Left lung (tissue), 10 donors: ENCODE measurements around the gene ATP1A2. TPM values are rescaled to one million over a fixed set of nuclear protein-coding genes. Genes with fewer than 3 reads are reported as not detected.

Experiments used
- ATAC-seq: fragments of 200-7000 bp; cut with Tn5 transposase; one replicate; pipeline ENCODE4 v1.9.1; 2020; ENCODE audit warnings: moderate library complexity
- DNase-seq, 4 donors: peaks; one replicate each; pipeline ENCODE4 v3.0.0-alpha.2; 2013 to 2020
- H3K27ac ChIP-seq, 2 donors: fragments of 200-600 bp; sonication (generic) in 1 of 2; one replicate each; pipeline versions ENCODE4 v1.5.0 to v1.8.0; 2020 to 2021
- H3K27me3 ChIP-seq, 2 donors: fragments of 200-600 bp; sonication (generic) in 1 of 2; one replicate each; pipeline versions ENCODE4 v1.5.0 to v1.8.0; 2020 to 2021
- H3K36me3 ChIP-seq, 2 donors: fragments of 200-600 bp; sonication (generic) in 1 of 2; one replicate each; pipeline versions ENCODE4 v1.5.0 to v1.8.0; 2020 to 2021
- H3K4me1 ChIP-seq, 2 donors: fragments of 200-600 bp; one replicate each; pipeline ENCODE4 v1.8.0; 2021
- H3K4me3 ChIP-seq, 2 donors: fragments of 200-600 bp; sonication (generic) in 1 of 2; one replicate each; pipeline versions ENCODE4 v1.5.0 to v1.8.0; 2020 to 2021; ENCODE audit warnings: mild to moderate bottlenecking in 1 of 2
- H3K9me3 ChIP-seq, 2 donors: fragments of 200-600 bp; sonication (generic) in 1 of 2; one replicate each; pipeline versions ENCODE4 v1.5.0 to v1.8.0; 2020 to 2021
- intact Hi-C, 2 donors: fragments of 100-400 bp; cut with DNase I; formaldehyde crosslinking; loops; one replicate each; pipeline versions ENCODE4 v1.11.2 to v1.14.2; 2022
- polyA plus RNA-seq, 6 donors: library from polyadenylated mRNA; unstranded; fragments of 120-200 nt; gene quantifications; one replicate each; pipeline ENCODE4 v1.2.1, GENCODE V29; 2013; ENCODE audit not compliant: insufficient read length in 6 of 6
- total RNA-seq, 2 donors: library from RNA; stranded (reverse); fragmentation: NEBNext Ultra II Directional; extraction: Animal tissue kit (Norgen Biotek cat#: 25700); gene quantifications; one replicate each; pipeline ENCODE4 v1.2.1, GENCODE V29; 2021
- TF ChIP-seq, protein P1 (sequence below), 2 donors: fragments of 200-600 bp; sonication (generic) in 1 of 2; IDR thresholded peaks; one replicate each; pipeline versions ENCODE4 v1.5.0 to v1.8.0; 2021; ENCODE audit warnings: antibody characterized with exemption in 2 of 2
- donor health status: DM: no; HTN: yes; CAD: no.
- donor health status: DM: no; HTN: no; CAD: no.

The ATP1A2 gene
- total and polyA plus RNA-seq, 8 donors: 2.8 to 15.9 (median 10.4) TPM

DNA sequence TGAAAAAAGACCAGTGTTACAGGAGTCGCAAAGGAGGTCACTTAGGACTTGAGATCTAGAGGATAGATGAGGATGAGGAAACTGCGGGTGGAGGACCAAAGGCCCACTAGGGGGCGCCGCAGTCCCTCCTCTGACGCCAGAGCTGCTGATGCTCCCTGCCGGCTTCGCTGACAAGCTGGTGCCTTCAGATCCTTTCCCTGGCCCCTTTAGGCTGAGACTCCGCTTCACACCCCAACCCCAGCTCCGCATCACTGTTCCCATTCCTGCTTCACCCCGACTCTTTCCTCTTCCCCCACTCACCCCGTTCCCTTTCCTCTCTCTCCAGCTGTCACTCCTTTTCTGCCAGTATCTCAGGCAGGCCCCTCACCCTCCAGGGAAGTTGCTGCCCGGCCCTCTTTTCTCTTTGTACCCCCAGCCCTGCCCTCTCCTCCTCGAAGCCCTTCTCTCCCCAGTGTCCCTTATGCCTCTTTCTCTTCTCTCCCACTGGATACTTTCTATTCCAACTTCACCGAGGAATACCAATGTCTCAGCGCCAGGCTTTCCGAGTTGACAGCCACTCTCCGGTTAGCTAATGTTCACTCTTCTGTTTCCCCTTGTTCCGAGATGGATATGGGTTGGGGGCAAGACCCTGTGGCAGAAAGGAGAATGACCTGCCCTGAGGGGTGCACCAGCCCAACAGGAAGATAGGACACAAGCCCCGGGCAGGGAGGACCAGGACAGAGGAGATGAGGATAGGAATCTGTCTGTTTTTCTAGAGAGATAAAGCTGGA is 29.7 kb upstream of the ATP1A2 start:
- Histone ChIP-seq H3K36me3 (peaks cover 0 to 17% of the 10 kb centered on the region in 2 donors), H3K9me3 (no peaks in the 10 kb centered on the region), H3K27me3 (peaks cover 23 to 38% of the 10 kb centered on the region in 2 donors), H3K4me1 (peaks cover 5 to 8% of the 10 kb centered on the region in 2 donors), H3K27ac (no peak overlapping the region), H3K4me3 (no peak overlapping the region)
- ATAC-seq: peak; percentile 77
- TF ChIP-seq, protein P1, sequence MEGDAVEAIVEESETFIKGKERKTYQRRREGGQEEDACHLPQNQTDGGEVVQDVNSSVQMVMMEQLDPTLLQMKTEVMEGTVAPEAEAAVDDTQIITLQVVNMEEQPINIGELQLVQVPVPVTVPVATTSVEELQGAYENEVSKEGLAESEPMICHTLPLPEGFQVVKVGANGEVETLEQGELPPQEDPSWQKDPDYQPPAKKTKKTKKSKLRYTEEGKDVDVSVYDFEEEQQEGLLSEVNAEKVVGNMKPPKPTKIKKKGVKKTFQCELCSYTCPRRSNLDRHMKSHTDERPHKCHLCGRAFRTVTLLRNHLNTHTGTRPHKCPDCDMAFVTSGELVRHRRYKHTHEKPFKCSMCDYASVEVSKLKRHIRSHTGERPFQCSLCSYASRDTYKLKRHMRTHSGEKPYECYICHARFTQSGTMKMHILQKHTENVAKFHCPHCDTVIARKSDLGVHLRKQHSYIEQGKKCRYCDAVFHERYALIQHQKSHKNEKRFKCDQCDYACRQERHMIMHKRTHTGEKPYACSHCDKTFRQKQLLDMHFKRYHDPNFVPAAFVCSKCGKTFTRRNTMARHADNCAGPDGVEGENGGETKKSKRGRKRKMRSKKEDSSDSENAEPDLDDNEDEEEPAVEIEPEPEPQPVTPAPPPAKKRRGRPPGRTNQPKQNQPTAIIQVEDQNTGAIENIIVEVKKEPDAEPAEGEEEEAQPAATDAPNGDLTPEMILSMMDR (IDR thresholded peaks at IDR 0.05): peak; percentile 74 to 84
- intact Hi-C loops: no loop called here
- peak in 3 of 4 donors; percentile 71 to 90 (median 74) for DNase-seq

DNA sequence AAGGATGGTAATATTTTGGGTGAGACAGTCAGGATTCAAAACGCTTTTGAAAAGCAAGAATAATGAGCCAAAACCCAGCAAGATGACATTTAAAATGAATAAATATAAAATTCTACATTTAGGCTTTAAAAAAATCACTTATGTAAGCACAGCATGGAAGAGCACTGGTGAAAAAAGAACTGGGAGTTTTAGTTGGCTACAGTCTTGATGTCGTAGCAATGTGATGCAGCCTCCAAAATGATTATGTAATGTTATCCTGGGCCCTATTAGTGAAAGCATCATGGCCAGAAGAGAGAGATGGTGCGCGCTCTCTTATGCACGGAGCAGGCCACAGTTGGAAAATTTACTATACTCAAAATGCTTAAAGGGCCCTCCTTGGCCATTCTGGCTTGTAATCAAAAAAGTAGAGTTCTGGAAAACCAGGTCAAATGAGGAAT is 29.1 kb upstream of the ATP1A2 start:
- TF ChIP-seq, protein P1 (IDR thresholded peaks at IDR 0.05): no peak
- peaks cover 5 to 8% of the 10 kb centered on the region in 2 donors for H3K4me1 ChIP-seq
- ATAC-seq: no peak

DNA sequence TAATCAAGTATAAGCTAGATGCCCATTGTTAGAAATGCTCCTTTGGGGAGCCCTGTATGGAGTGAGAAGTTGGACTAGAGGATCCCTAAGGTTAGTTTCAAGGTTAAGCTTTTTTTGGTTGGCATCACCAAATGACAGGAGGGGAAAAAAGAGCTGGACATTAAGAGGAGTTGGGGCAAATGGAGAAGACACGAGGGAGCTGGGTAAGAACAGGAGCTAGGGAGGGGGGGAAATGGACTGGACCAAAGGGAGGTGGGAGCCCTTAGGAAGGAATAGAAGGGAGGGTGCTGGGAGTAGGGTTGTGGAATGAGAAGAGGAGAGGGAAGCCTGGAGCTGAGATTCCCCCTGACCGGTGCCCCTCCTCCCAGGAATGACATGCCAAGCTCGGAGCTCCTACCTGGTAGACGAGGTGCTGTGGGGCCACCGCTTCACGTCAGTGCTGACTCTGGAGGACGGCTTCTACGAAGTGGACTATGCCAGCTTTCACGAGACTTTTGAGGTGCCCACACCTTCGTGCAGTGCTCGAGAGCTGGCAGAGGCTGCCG is 28.4 kb upstream of the ATP1A2 start:
- peaks cover 5 to 8% of the 10 kb centered on the region in 2 donors for H3K4me1 ChIP-seq
- DNase-seq (no peak), ATAC-seq (no peak)
- peaks cover 0 to 29% of the 10 kb centered on the region in 2 donors for H3K36me3 ChIP-seq
- H3K27me3 ChIP-seq: peaks cover 19 to 25% of the 10 kb centered on the region in 2 donors
- intact Hi-C loops: no loop called here
- TF ChIP-seq, protein P1 (IDR thresholded peaks at IDR 0.05): no peak
- no peak overlapping the region for H3K27ac ChIP-seq
- no peaks in the 10 kb centered on the region for H3K9me3 ChIP-seq
- H3K4me3 ChIP-seq: no peak overlapping the region

More for the DNA sequence above, 29.1 kb upstream of the ATP1A2 start:
- H3K9me3 ChIP-seq: no peaks in the 10 kb centered on the region
- H3K36me3 ChIP-seq: peaks cover 0 to 22% of the 10 kb centered on the region in 2 donors
- no peak for DNase-seq
- H3K27ac ChIP-seq: no peak overlapping the region
- no peak overlapping the region for H3K4me3 ChIP-seq
- H3K27me3 ChIP-seq: peaks cover 22 to 32% of the 10 kb centered on the region in 2 donors
- intact Hi-C loops: no loop called here

DNA sequence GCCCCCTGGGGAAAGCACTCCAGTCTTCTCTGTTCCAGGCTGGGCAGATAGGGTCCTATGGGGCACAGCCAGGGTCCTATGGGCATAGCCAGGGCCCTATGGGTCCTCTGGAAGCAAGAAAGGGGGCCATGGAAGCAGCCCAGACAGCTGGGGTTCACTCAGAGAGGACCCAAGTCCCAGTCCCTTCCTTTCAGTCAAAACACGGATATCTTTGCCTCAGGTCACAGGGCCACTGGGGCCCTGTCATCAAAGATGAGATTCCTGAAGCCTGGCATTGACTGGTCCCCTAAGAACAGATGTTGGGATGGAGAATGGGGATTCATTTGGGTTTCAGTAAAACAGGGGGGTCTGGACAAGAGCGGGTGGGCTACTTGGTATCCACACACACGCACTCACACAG is 25.7 kb upstream of the ATP1A2 start:
- Histone ChIP-seq H3K9me3 (no peaks in the 10 kb centered on the region), H3K4me1 (no peaks in the 10 kb centered on the region), H3K4me3 (no peak overlapping the region), H3K27ac (no peak overlapping the region), H3K36me3 (peaks cover 0 to 47% of the 10 kb centered on the region in 2 donors), H3K27me3 (no peaks in the 10 kb centered on the region)
- ATAC-seq: no peak
- TF ChIP-seq, protein P1 (IDR thresholded peaks at IDR 0.05): no peak
- intact Hi-C loops: no loop called here
- no peak for DNase-seq

DNA sequence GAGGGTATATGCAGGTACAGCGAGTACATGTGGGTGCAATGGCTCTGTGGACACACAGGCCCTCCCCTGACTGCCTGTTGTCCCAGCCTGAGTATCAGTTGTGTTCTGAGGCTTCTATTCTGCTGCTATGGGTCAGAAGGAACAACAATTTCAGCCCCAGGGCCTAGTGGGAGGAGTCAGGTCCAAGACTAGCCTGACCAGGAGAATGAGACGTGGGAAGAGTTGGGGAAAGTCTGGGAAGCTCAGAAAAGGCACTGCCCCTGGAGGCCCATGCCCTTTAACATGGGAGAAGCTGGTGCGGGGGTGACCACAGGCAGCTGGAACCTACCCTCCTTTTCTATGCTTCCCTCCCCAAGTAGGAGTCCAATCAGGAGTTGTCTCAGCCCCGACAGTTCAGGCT is 24.8 kb upstream of the ATP1A2 start:
- peaks cover 0 to 47% of the 10 kb centered on the region in 2 donors for H3K36me3 ChIP-seq
- ATAC-seq: no peak
- TF ChIP-seq, protein P1 (IDR thresholded peaks at IDR 0.05): no peak
- H3K4me3 ChIP-seq: no peak overlapping the region
- no peaks in the 10 kb centered on the region for H3K4me1 ChIP-seq
- H3K9me3 ChIP-seq: no peaks in the 10 kb centered on the region
- intact Hi-C loops: no loop called here
- H3K27me3 ChIP-seq: no peaks in the 10 kb centered on the region
- H3K27ac ChIP-seq: no peak overlapping the region
- DNase-seq: no peak
